Naive thymus-derived CD8-positive, alpha-beta T cell (primary cell): ENCODE measurements around the gene EFNA4. TPM values are rescaled to one million over a fixed set of nuclear protein-coding genes. Genes with fewer than 3 reads are reported as not detected.

Source experiments
- polyA plus RNA-seq, 3 donors: library from polyadenylated mRNA; unstranded; fragments of 300-500 nt; fragmentation: Illumina TruSeq; gene quantifications; one replicate each; pipeline ENCODE4 v1.2.3, GENCODE V29; 2021
- total RNA-seq, 8 experiments: library from RNA in 2 of 8; stranded (reverse) in 2 of 8; gene quantifications; one replicate each; pipeline ENCODE4 v1.2.3 and lab custom pipeline; 2021 to 2026

The EFNA4 gene
- total and polyA plus RNA-seq, 5 experiments from 2014 or later: 1.0 to 5.3 (median 2.6) TPM

Other genes starting within 250 kb of the EFNA4 start
- gene KCNN3, start 193.5 kb upstream of the EFNA4 start, total RNA-seq: under 1 TPM in 1 of 2 experiments, not detected in 1; 0.08 TPM
- not detected for gene KCNN3, start 193.5 kb upstream of the EFNA4 start, polyA plus RNA-seq
- 10 to 100 TPM; 11.7 to 13.5 TPM for gene PMVK, start 127.0 kb upstream of the EFNA4 start, total RNA-seq
- 10 to 100 TPM; 41.0 to 45.7 (median 45.1) TPM for gene PMVK, start 127.0 kb upstream of the EFNA4 start, polyA plus RNA-seq
- gene PBXIP1, start 107.6 kb upstream of the EFNA4 start, total RNA-seq: 100 to 1,000 TPM; 317 to 319 TPM
- 100 to 1,000 TPM; 182 to 239 (median 183) TPM for gene PBXIP1, start 107.6 kb upstream of the EFNA4 start, polyA plus RNA-seq
- gene PYGO2, start 102.0 kb upstream of the EFNA4 start, total RNA-seq: 10 to 100 TPM; 55.6 to 57.3 TPM
- gene PYGO2, start 102.0 kb upstream of the EFNA4 start, polyA plus RNA-seq: 10 to 100 TPM; 21.5 to 50.8 (median 35.8) TPM
- 10 to 100 TPM; 60.7 to 68.5 TPM for gene SHC1, start 93.0 kb upstream of the EFNA4 start, total RNA-seq
- 10 to 100 TPM; 22.6 to 27.4 (median 24.4) TPM for gene SHC1, start 93.0 kb upstream of the EFNA4 start, polyA plus RNA-seq
- 10 to 100 TPM; 11.1 to 11.7 TPM for gene CKS1B, start 89.1 kb upstream of the EFNA4 start, total RNA-seq
- 10 to 100 TPM; 58.0 to 66.6 (median 63.0) TPM for gene CKS1B, start 89.1 kb upstream of the EFNA4 start, polyA plus RNA-seq
- gene FLAD1, start 80.4 kb upstream of the EFNA4 start, total RNA-seq: 10 to 100 TPM; 46.6 to 46.8 TPM
- 10 to 100 TPM; 30.9 to 41.8 (median 31.9) TPM for gene FLAD1, start 80.4 kb upstream of the EFNA4 start, polyA plus RNA-seq
- under 1 TPM; 0.77 to 0.91 TPM for gene LENEP, start 70.2 kb upstream of the EFNA4 start, total RNA-seq
- not detected for gene LENEP, start 70.2 kb upstream of the EFNA4 start, polyA plus RNA-seq
- gene ZBTB7B, start 60.9 kb upstream of the EFNA4 start, total RNA-seq: 10 to 100 TPM; 12.9 to 13.1 TPM
- gene ZBTB7B, start 60.9 kb upstream of the EFNA4 start, polyA plus RNA-seq: under 1 TPM; 0.12 to 0.59 (median 0.46) TPM
- 1 to 10 TPM in 1 of 2 experiments, under 1 TPM in 1; 0.83 to 1.1 TPM for gene DCST2, start 30.0 kb upstream of the EFNA4 start, total RNA-seq
- not detected for gene DCST2, start 30.0 kb upstream of the EFNA4 start, polyA plus RNA-seq
- not detected for gene DCST1, start 29.9 kb upstream of the EFNA4 start, total RNA-seq
- gene DCST1, start 29.9 kb upstream of the EFNA4 start, polyA plus RNA-seq: not detected
- gene ADAM15, start 12.4 kb upstream of the EFNA4 start, total RNA-seq: 10 to 100 TPM; 21.1 to 21.9 TPM
- gene ADAM15, start 12.4 kb upstream of the EFNA4 start, polyA plus RNA-seq: 1 to 10 TPM; 2.8 to 4.5 (median 3.1) TPM
- 1 to 10 TPM in 1 of 2 experiments, under 1 TPM in 1; 0.88 to 1.2 TPM for gene EFNA3, start 15.1 kb downstream of the EFNA4 start, total RNA-seq
- gene EFNA3, start 15.1 kb downstream of the EFNA4 start, polyA plus RNA-seq: 1 to 10 TPM in 1 of 3 donors, under 1 TPM in 2; 0.53 to 1.3 (median 0.56) TPM
- gene EFNA1, start 64.1 kb downstream of the EFNA4 start, total RNA-seq: 1 to 10 TPM; 8.5 to 8.6 TPM
- gene EFNA1, start 64.1 kb downstream of the EFNA4 start, polyA plus RNA-seq: 10 to 100 TPM in 1 of 3 donors, 1 to 10 TPM in 2; 2.9 to 12.0 (median 7.7) TPM
- 10 to 100 TPM; 26.7 to 26.9 TPM for gene SLC50A1, start 72.1 kb downstream of the EFNA4 start, total RNA-seq
- 10 to 100 TPM; 50.3 to 72.7 (median 62.3) TPM for gene SLC50A1, start 72.1 kb downstream of the EFNA4 start, polyA plus RNA-seq
- 10 to 100 TPM; 45.2 to 59.8 TPM for gene DPM3, start 76.8 kb downstream of the EFNA4 start, total RNA-seq
- gene DPM3, start 76.8 kb downstream of the EFNA4 start, polyA plus RNA-seq: 100 to 1,000 TPM; 103 to 159 (median 159) TPM
- 100 to 1,000 TPM; 148 to 152 TPM for gene KRTCAP2, start 109.6 kb downstream of the EFNA4 start, total RNA-seq
- gene KRTCAP2, start 109.6 kb downstream of the EFNA4 start, polyA plus RNA-seq: 100 to 1,000 TPM; 453 to 495 (median 490) TPM
- 1 to 10 TPM; 4.0 to 4.1 TPM for gene TRIM46, start 110.1 kb downstream of the EFNA4 start, total RNA-seq
- gene TRIM46, start 110.1 kb downstream of the EFNA4 start, polyA plus RNA-seq: under 1 TPM; 0.40 to 0.92 (median 0.60) TPM
- 10 to 100 TPM; 36.8 to 37.9 TPM for gene THBS3, start 144.2 kb downstream of the EFNA4 start, total RNA-seq
- gene THBS3, start 144.2 kb downstream of the EFNA4 start, polyA plus RNA-seq: 1 to 10 TPM; 1.2 to 3.8 (median 3.0) TPM
- gene MTX1, start 145.0 kb downstream of the EFNA4 start, total RNA-seq: 10 to 100 TPM; 26.9 to 27.1 TPM
- gene MTX1, start 145.0 kb downstream of the EFNA4 start, polyA plus RNA-seq: 10 to 100 TPM; 45.8 to 50.7 (median 48.5) TPM
- 10 to 100 TPM; 10.7 to 13.5 TPM for gene ENTREP3, start 191.7 kb downstream of the EFNA4 start, total RNA-seq
- 1 to 10 TPM; 1.8 to 2.5 (median 2.3) TPM for gene ENTREP3, start 191.7 kb downstream of the EFNA4 start, polyA plus RNA-seq
- 100 to 1,000 TPM in 1 of 2 experiments, 10 to 100 TPM in 1; 93.3 to 105 TPM for gene SCAMP3, start 198.6 kb downstream of the EFNA4 start, total RNA-seq
- gene SCAMP3, start 198.6 kb downstream of the EFNA4 start, polyA plus RNA-seq: 100 to 1,000 TPM; 124 to 189 (median 138) TPM
- 100 to 1,000 TPM; 115 to 134 TPM for gene CLK2, start 209.8 kb downstream of the EFNA4 start, total RNA-seq
- 10 to 100 TPM; 11.3 to 22.6 (median 12.9) TPM for gene CLK2, start 209.8 kb downstream of the EFNA4 start, polyA plus RNA-seq
- 1 to 10 TPM; 3.9 to 4.1 TPM for gene HCN3, start 213.7 kb downstream of the EFNA4 start, total RNA-seq
- gene HCN3, start 213.7 kb downstream of the EFNA4 start, polyA plus RNA-seq: under 1 TPM in 2 of 3 donors, not detected in 1; 0.20 to 0.51 TPM
- not detected for gene PKLR, start 237.7 kb downstream of the EFNA4 start, total RNA-seq
- gene PKLR, start 237.7 kb downstream of the EFNA4 start, polyA plus RNA-seq: not detected
- 10 to 100 TPM; 78.9 to 87.1 TPM for gene FDPS, start 245.1 kb downstream of the EFNA4 start, total RNA-seq
- 100 to 1,000 TPM in 2 of 3 donors, 10 to 100 TPM in 1; 97.2 to 120 (median 105) TPM for gene FDPS, start 245.1 kb downstream of the EFNA4 start, polyA plus RNA-seq